NCI-H748 (cell line): ENCODE measurements around the gene CHRNA3.

Experiments used
- DNase-seq: peaks from one replicate; lab custom pipeline; 2025; ENCODE audit not compliant: unreplicated experiment; lab: John Stamatoyannopoulos, UW

The CHRNA3 gene

DNA sequence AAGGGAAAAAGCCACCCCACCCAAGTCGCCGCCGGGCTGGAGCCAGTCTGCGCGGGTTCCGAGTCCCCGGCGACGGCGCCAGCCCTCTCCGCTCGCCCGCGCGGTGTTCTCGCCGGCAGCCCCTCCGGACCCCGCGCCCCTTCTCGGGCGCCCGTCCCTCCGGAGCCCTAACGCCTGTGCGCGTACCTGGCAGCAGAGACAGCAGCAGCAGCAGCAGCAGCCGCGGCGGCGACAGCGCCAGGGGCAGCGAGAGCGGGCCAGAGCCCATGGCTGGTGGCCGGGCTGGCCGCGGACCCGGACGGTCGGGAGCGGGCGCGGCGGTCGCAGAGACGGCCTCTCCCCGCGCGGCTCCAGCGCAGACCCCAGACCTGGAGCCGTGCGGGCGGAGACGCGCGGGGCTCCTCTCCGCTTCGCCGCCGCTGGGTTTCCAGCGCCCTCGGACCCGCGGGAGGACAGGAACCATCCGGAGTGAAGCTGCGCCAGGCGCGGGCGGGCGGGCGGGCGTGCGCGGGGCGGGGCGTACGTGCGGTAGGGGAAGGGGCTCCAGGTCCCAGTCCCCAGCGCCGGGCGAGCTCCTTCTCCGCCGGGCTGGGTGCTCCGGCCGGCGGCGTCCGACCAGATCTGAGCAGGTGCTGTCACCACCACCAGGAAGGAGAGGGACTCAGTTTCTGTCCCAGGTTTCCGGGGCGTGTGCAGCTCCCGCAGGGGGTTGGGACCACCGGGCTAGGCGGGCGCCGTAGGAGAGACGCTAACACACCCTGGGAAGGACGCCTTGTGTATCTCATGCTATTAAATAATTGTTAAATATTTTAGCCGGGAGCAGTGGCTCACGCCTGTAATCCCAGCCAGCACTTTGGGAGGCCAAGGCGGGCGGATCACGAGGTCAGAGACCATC, at the start of gene CHRNA3:
Gene CHRNA3 (minus strand): TSS at position 470 of the 895 bp plus-strand sequence. CDS start 202 bp downstream, at position 268.
- peak; percentile 54 for DNase-seq

DNA sequence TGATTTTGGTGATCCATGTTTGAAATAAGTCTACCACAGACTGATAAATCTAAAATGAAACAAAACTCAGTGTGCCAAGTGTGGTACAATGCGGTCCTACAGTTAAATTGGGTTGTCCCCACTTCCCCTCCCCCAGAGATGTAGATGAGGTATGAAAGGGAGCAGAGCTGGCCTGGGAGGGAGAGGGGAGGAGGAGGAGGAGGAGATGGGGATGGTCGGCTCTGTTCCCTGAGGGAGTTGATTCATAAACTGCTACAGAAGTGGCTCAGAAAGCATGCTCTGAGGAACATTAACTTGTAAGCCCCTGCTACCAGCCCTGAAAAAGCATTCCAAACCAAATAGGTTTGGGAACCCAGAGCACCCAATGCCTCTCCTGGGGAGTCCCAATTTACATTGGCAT, 48.2 kb upstream of the CHRNA3 start:
- no peak for DNase-seq

GRCh38 chr15:78667578-78668236, 46.9 kb upstream of the CHRNA3 start:
- DNase-seq, result no peak

DNA sequence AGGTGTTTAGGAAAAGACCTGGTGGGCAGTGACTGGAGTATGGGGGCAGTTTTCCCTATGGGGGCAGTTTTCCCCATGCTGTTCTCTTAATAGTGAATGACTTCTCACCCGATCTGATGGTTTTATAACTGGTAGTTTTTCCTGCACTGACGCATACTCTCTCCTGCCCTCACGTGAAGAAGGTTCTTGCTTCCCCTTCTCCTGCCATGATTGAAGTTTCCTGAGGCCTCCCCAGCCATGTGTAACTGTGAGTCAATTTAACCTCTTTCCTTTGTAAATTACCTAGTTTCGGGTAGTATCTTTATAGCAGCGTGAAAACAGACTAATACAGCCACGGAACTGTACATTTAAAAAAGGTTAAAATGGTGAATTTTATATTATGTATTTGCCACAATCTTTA, 45.2 kb upstream of the CHRNA3 start:
- no peak for DNase-seq

DNA sequence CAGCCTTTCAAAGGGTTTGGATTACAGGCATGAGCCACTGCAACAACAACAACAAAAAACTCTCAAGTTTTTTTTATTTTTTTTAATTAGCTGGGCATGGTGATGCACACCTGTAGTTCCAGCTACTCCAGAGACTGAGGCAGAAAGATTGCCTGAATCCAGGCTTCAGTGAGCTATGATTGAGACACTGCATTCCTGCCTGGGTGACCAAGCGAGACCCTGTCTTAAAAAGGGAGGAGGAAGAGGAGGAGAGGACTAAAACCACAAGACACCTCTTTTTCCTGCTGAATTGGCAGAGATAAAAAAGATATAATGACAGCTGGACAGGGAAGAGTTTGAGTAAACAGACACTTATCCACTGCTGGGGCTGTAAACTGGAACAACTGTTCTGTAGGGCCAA, 42.9 kb upstream of the CHRNA3 start:
- no peak for DNase-seq

- no peak for DNase-seq
Observed at GRCh38 chr15:78662028-78662427, 41.2 kb upstream of the CHRNA3 start.

DNA sequence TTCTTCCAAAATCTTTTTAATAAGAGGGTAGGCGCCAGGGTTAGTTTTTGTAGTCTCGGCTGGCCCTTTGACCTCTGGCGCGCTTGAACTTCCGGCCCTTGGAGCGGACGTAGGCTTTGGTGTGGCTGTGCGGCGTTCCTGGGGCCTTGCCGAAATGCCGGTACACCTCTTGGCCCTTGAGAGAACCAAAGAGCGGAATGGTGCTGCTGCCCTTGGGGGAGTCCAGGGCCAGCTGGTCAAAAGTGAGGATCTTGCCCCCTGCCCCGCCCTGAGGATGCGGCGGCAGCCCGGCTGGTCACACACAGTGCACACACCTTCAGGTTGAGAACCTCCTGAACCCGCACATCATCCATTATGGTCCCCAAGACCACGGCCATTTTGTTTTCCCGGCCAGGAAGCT, 40.2 kb upstream of the CHRNA3 start:
- no peak for DNase-seq

DNA sequence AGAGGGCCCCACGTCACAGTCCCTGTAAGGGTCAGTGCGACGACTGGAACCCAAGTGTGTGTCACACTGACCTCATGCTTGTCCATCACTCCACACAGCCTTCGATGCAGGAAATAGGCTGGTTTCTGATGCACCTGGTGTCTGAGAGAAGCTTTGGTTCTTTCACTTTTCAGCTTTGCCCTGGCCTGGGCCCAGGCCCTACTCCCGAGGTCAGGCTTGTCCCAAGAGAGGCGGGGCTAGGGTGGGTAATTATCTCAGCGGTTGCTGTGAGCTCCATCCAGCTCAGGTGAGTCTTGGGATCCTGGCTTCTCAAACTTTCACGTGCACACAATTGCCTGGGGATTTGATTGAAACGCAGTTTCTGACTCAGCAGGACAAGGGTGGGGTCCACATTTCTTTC, 39.8 kb upstream of the CHRNA3 start:
- no peak for DNase-seq

DNA sequence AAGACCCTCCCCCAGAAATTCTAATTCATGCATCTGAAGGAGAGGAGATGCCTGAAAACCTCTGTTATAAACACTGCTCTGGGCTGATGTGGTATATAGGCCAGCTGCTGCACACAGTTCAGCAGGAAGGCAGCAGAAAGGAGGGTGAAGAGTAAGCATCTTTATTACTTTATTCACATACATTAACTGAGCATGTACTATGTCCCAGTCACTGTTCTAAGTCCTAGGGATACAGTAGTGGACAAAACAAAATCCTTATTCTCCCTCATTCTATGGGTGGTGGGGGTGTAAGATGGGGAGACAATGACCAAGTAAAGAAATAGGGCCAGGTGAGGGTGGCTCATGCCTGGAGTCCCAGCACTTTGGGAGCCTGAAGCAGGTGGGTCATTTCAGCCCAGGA, 38.0 kb upstream of the CHRNA3 start:
- DNase-seq, result no peak

- no peak for DNase-seq
Observed at GRCh38 chr15:78654272-78654671, 33.5 kb upstream of the CHRNA3 start.

DNA sequence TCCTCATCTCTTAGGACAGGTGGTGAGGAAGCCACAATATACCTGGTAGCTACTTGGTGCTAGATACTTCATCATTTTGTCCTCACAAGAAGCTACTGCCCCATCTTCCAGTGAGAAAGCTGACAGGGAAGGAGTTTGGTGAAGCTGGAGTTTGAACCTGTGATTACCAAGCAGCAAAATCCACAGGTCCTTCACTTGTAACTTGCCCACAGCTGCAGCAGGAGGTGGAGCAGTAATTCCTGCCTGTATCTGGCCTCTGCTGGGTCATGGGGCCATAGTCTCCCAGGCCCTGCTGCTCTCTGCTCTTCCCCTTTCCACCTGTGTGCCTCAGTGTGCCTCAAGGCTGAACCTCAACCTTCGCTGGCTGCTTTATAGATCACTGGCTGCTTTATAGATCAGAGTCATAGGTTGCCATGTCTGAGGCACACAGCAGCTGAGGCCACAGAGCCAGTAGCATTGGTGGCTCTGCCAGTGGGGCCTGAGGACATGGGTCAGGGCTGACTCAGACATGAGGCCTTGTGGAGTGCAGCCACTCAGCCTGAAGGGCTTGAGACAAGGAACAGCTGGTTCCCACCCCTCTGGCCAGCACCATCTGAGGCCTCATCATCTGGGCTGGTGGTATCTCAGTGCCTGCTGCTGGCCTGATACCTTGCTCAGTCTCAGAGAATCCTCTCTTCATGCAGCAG, 31.3 kb upstream of the CHRNA3 start:
- no peak for DNase-seq

GRCh38 chr15:78651007-78651406, 30.2 kb upstream of the CHRNA3 start:
- DNase-seq, result no peak

GRCh38 chr15:78650022-78650421, 29.2 kb upstream of the CHRNA3 start:
- no peak for DNase-seq

DNA sequence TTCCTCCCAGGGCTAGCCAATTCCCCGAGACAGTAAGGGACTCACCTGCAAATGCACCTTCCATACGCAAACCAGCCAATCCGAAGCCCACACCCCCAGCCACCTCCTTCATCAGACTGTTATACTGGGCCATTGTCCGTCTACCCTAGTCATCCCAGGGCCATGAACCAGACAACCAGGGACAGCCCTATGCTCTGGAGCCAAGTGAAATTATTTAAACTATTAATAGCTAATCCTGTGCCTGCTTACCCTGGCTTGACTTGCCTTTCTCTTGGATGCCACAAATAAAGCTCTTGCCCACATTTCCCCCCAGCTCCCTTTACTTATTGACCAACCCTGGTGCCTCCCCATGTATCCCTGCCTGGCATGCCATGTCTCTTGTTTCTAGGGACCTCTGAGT, 24.2 kb upstream of the CHRNA3 start:
- no peak for DNase-seq

GRCh38 chr15:78642331-78642730, 21.5 kb upstream of the CHRNA3 start:
- no peak for DNase-seq

GRCh38 chr15:78641749-78642275, 21.0 kb upstream of the CHRNA3 start:
- DNase-seq, result no peak

GRCh38 chr15:78641102-78641748, 20.4 kb upstream of the CHRNA3 start, which contains the start of gene CHRNB4:
Gene CHRNB4, minus strand, starts transcription at chr15:78641210. Its CDS starts 77 bp downstream, at chr15:78641133.
- DNase-seq, result peak; percentile 31

GRCh38 chr15:78640527-78641101, 19.8 kb upstream of the CHRNA3 start:
- DNase-seq, result no peak

DNA sequence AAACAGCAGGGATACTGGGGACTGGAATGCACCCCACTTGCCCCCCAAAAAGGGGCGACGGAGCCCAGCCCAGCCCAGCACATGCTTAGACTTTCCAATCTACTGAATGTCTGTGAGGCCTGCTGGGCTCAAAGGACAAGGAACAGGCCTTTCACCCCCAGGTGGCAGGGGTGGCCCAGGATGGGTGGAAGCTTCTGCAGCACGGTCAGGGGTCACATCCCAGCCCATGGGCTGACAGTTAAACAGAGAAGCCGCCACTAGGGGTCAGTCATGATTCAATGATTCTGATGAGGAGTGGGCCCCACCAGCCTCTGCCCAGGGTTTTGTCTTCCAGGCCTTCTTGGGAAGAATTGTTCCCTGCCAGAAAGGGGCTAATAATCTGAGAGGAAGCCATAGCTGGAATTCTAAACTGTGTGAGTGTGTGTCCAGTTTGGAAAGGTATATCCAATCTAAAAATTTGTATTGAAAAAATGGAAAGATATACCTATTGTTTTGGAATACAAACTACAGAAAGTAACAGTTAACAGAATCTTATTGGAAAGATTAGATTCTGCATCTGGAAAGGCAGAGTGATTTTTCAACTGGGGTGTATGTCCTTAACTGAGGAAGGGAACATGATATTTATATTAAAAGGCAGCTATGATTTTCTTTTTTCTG, 18.0 kb upstream of the CHRNA3 start:
- peak; percentile 55 for DNase-seq
